ENCODE results near the gene HSPB6.

HSPB6 gene

DNA sequence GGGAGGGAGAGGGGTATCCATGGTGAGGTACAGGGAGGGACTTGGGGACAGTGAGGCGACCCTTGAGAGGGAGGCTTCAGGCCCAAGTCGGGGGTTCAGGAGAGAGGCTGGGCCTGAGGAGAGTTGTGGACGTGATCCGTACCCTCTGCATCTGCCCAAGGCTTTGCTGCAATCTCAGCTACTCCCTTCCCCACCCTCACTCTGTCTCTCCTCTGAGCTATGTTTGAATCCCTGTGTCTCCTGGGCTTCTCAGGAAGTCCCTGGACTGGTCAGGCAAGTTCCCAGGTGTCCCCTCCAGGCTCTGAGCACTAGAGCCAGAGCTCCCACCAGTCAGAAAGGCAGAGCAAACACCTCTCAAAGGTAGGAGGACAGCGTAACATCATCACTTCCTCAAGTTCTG lies 6.7 kb downstream of the HSPB6 start:
- peak in 1 of 10 donors; percentile 51 for DNase-seq
- intact Hi-C loops (cut with DNase I) = no loop called here

DNA sequence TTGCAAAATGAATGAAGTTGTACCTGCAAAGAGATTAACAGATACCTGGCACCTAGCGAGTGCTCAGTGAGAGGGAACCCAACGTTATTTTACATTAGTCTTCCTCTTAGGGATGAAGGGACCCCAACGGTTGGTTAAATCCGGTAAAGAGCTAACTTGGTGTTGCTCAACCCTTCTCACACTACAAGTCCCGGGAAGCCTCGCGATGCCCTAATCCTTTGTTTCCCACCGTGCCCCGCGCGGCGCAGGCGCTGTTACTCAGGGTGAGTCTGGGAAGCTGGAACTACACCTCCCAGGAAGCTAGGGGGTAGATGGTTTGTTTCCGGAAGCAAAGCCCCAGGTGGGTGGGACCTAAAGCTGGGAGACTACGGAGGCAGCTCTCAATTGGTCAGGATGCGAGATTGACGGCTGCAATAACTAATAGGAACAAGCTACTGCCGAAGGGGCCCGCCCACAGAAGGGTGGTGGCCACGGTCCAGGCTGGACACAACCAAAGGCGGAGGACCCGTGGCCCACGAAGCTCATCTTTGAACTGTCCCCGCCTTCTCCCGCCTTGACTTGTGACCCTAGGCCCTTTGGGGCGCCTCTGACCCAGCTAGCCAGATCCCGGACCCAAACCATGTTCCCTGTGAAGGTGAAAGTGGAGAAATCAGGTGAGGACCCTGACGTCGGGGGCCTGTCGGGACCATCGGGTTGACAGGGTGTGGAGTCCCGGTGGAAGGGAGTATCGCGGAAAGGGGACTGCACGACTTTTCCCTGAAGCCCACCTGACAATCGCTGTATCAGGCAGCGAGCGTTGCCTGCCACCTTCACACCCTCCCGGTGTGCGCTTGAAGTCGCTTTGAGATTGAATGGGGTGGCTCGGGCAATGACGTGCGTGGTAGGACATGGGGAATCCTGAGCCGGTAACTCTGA lies 8.5 kb downstream of the HSPB6 start, which contains the start of gene LIN37:
Gene LIN37, plus strand, starts transcription at position 471 of the 915 bp plus-strand sequence. Its CDS starts 149 bp downstream, at position 620.
- intact Hi-C loops (cut with DNase I) = loop anchor here (1.0 kb wide), 1 partner anchor 10 kb away; the partner anchor contains the start of gene PROSER3
- DNase-seq = peak; percentile 99 to 100 (median 100)

DNA sequence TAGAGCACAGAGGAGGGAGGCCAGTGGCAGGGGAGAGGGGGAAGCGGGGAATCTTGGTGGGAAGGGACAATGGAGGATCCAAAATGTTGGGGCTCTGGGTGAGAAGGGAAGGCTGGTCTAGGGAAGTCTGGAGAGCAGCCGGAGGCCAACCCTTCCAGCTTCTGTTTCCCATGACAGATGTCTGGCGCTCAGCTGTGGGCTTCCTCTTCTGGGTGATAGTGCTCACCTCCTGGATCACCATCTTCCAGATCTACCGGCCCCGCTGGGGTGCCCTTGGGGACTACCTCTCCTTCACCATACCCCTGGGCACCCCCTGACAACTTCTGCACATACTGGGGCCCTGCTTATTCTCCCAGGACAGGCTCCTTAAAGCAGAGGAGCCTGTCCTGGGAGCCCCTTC lies 10.3 kb downstream of the HSPB6 start:
- intact Hi-C loops (cut with DNase I) = no loop called here
- no peak for DNase-seq

DNA sequence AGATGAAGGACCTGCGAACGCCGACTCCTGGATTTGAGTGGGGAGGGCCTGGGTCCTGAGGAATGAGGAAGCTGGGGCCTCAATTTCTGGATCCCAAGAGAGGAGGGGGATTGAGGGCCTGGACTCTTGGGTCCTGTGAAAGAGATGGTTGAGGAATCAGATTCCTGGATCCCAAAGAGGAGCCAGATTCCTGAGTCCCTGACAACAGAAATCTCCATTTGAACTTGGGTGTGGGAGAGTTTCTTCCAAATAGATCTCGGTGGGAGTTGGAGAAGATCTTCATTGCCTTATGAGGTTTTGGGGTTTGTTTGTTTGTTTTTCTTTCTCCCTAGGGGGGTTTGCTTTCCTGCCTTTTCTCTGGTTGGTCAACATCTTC lies 10.8 kb downstream of the HSPB6 start:
- intact Hi-C loops (cut with DNase I) = no loop called here
- peak in 1 of 10 donors; percentile 61 for DNase-seq

DNA sequence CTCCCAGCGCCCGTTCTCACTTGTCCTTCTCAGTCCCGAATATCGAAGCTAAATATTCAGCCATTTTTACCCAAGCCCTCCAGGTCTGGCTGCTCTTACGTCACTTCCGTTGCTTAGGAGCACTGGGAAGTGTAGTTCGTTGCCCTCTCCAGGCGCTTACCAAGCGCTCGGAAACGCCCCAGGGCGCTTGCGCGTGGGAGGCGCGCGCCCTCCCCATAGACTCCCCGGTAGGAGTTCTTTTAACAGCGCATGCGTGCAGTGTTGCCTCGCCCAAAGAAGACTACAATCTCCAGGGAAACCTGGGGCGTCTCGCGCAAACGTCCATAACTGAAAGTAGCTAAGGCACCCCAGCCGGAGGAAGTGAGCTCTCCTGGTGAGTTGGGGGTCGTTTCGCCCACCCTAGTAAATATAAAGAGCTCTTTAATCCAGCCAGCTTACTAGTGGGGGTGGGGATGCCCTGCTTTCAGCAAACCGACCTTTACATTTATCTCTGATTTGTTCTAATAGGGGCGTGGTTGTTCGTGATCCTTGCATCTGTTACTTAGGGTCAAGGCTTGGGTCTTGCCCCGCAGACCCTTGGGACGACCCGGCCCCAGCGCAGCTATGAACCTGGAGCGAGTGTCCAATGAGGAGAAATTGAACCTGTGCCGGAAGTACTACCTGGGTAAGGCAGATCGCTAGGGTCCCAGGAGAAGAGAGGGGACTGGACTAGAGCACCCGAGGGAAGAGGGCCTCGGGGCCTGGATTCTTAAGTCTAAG lies 11.3 kb downstream of the HSPB6 start, which contains the start of the genes PSENEN and U2AF1L4:
Gene PSENEN, plus strand, starts transcription at position 324 of the 759 bp plus-strand sequence. Its CDS starts 280 bp downstream, at position 604.
Gene U2AF1L4, minus strand, starts transcription at position 91 of the 759 bp plus-strand sequence. Its CDS starts 27 bp downstream, at position 64.
- intact Hi-C loops (cut with DNase I) = no loop called here

DNA sequence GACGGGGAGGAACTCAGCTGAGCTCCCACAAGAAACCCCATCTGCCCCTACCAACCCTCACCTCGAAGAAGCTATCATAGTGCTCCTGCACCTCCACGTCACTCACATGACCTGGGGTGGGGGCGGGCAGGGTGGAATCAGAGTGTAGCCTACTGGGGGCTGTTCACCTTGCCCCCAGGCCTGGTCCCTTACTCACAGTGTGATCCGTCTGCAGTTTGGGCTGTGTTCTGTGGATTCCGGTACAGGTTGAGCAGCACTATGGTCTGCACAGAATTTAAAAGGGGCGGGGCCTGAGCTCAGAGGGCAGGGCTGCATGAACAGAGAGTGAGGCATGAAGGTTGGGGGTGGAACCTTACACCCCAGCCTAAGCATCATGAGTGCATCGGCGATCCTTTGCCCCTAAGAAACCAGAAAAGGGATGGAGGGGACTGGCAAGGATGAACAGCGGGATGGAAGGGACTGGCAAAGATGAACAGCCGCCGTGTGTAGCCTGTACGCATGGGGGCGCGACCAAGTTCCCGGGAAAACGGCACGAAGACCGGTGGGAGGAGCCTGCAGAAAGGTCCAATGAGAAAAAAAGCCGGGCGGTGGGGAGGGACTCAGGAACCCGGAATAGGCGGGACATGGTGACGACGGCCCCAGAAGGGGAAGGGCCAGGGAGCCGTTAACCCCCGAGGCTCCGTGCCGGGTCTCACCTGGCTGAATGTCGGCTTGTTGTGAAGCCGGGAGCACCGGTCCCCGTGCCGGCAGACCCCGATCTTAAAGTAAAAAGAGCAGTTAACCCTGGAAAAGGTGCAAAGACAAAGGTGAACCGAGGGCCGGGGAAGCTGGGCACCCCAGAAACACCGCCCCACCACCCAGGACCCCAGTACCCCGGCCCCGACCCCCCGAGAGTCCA lies 12.2 kb downstream of the HSPB6 start:
- intact Hi-C loops (cut with DNase I) = no loop called here
- DNase-seq = peak; percentile 93 to 99 (median 96)

More for the DNA sequence above, 11.3 kb downstream of the HSPB6 start, which contains the start of the genes PSENEN and U2AF1L4:
- DNase-seq = peak; percentile 91 to 100 (median 97)

DNA sequence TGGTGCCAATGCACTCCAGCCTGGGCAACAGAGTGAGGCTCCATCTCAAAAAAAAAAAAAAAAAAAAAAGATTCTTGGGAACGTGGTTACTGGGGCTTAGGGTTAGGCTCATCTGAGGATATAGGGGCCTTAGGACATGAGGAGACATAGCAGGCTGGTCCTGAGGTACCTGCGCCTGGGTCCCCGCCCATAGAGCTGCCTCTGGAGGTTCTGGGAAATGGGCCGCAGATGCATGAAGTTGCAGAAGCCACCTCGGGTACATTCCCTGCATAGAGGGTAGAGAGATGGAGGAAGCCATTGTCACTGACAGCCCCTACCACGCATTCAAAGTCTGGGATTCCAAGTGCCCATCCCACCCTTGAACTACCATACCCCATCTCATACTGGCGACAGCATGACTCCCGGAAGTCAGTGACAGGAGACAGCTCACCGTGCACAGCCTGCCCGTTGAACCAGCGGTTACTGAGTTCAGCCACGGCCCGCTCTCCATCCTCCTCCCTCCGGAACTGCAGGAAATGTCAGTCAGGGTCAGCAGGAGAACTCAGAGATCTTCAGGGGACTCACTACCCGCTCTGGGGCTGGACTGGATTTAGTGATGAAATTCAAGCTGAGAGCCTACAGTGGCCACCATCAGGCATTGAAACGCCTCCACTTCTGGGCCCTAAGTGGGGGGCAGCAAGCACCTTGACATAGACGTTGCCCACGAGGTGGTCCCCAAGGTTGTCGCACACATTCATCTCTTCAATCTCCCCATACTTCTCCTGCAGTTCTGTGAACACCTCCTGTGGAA lies 13.0 kb downstream of the HSPB6 start:
- no peak for DNase-seq
- intact Hi-C loops (cut with DNase I) = no loop called here

DNA sequence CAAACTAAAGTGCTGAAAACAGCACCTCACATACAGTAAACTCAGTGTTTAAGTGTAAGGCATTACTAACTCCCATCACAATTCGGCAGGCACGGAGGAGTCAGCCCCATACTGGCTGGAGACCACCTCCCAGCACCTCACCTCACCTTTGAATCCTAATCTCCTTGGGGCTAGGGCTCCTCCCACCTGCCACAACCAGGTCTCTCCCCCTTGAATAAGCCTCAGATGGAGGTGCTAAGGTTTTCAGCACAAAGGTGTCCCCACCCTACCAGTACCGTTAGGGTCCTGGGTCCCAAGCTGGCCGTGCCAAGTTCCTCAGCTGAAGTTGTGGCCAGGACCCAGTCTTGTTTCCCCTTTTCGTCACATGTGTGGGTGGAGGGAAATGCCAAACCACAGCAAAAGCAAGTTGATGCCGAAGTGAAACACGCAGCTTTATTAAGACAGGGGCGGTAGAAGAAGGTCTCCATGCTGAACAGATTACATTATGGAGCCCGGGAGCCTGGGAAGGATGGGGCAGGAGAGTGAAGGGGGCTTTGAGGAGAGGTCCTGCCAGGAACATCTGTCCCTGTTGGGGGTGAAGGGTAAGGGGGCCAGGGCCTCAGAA lies 14.6 kb downstream of the HSPB6 start, which contains the start of gene IGFLR1:
Gene IGFLR1, minus strand, starts transcription at position 332 of the 604 bp plus-strand sequence. CDS start 1,272 bp downstream, outside the sequence.
- intact Hi-C loops (cut with DNase I) = no loop called here
- no peak for DNase-seq

DNA sequence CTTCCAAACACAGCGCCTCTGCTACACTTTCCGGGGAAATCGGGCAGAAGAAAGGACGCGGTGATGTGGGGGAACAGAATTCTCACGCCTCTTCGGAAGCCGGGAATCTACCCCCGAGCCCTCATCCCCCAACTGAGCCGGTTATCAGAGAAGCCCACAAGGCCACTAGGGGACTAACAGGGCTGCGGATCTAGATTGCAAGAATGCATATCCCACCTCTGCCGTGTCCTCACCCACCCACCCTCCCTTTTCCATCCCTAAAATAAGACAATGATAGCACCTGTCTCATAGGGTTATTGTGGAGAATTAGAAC lies 15.7 kb downstream of the HSPB6 start:
- intact Hi-C loops (cut with DNase I) = no loop called here
- DNase-seq = no peak

DNA sequence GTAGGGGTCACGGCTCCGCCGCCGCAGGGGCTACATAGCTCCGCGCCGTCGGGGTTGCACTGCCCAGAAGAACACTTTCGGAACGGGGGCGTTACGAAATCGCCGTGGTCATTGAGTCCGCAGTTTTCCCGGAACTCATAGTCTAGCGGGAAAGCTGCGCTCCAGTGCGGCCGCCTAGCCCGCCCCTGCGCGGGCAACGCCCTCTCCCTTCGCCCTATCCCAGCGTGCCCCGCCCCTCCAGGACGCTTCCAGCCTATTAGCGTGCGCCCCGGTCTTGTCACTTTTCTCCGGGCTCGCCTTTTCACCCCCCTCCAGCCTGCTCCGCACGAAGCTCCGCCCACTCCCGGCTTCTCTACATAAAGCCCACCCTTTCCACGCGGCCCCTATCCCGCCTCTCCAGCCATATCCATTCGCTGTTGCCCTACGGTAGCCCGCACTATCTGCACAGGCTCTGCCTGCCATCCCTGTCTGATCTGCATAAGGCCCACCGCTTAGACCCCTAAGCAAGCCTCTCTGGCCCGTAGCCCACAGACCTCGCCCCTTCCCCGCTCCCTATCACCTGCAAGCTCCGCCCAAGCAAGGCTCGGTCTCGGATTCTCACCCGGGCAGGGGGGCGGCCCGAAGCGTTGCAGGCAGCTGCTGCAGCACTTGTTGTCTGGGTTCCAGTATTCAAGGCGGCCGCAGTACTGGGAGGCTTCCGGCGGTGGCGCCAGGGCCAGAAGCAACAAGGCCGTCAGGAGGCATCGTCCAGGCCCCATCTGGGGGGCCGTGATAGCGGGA lies 16.2 kb downstream of the HSPB6 start:
- intact Hi-C loops (cut with DNase I) = loop anchor here (1.0 kb wide), 1 partner anchor 191 kb away; no protein-coding TSS in a partner anchor
- DNase-seq = peak; percentile 97 to 100 (median 99)

DNA sequence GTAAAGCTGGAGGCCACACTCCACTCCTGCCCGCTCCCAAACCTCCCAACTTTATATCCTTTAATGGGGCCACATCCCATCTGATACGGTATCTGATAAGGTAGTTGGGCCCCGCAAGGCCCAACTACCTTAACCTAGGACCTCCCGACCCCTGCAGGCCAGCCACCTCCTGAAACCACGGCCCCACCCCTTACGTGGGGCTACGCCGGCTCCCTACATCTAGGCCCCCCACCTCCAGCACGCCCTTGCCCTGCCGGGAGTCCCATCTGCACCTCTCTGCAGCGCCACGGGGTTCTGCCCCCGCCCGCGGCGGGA lies 16.8 kb downstream of the HSPB6 start:
- intact Hi-C loops (cut with DNase I) = loop anchor here (1.0 kb wide), 1 partner anchor 191 kb away; no protein-coding TSS in a partner anchor
- no peak for DNase-seq

DNA sequence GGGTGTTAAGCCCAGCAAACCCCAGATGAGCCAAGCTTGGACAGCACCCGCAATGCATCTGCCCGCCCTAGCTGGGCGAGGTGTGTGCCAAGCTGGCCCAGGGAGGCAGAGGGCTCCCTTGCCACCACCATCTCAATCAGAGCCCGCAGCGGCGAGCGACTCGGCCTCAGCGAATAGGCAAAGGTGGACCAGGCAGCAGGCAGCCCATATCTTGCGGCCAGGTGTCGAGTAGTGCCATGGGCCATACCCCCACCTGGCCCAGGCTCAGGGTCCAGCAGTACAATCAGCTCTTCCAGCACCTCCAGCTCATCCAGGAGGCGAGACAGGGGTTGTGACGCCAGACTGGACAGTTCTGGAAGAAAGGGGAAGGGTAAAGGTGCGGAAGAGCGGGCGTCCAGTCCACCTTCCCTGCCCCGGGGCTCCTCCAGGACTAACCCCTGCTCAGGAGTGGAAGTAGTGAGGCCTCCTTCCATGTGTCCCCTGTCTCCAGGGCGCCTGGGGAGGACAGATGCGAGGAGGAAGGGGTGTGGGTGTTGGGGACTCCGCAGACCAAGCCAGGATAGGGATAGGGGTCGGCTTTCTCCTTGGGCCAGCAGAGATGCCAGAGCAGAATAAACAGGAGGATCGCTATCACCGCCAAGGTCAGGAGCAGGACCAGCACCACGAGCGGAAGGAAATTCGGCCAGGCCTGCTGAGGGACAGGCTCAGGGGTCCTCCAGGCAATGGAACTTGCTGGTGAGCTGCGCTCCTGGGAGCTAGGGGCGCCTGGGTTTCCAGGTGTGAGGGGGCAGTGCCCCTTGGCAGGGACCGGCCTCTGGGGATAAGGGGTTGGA lies 17.3 kb downstream of the HSPB6 start:
- intact Hi-C loops (cut with DNase I) = loop anchor here (1.0 kb wide), 1 partner anchor 192 kb away; no protein-coding TSS in a partner anchor

DNA sequence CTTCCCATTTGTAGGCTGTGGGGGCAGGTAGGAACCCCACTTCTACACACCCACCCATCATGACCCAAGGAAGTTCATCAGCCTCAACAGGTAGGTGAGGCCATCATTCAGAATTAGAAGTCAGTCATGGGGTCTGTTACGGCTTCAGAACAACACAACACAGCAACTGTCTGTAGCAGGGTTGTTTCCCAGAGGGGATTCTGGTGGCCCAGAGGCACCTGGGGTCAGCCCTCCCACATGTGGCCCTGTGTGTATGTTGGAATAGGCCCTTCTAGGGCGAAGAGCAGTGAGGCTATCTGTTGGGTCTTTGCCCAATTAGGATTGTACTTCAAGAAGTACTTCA lies 18.0 kb downstream of the HSPB6 start:
- intact Hi-C loops (cut with DNase I) = no loop called here
- DNase-seq = no peak

More for the DNA sequence above, 17.3 kb downstream of the HSPB6 start:
- no peak for DNase-seq

DNA sequence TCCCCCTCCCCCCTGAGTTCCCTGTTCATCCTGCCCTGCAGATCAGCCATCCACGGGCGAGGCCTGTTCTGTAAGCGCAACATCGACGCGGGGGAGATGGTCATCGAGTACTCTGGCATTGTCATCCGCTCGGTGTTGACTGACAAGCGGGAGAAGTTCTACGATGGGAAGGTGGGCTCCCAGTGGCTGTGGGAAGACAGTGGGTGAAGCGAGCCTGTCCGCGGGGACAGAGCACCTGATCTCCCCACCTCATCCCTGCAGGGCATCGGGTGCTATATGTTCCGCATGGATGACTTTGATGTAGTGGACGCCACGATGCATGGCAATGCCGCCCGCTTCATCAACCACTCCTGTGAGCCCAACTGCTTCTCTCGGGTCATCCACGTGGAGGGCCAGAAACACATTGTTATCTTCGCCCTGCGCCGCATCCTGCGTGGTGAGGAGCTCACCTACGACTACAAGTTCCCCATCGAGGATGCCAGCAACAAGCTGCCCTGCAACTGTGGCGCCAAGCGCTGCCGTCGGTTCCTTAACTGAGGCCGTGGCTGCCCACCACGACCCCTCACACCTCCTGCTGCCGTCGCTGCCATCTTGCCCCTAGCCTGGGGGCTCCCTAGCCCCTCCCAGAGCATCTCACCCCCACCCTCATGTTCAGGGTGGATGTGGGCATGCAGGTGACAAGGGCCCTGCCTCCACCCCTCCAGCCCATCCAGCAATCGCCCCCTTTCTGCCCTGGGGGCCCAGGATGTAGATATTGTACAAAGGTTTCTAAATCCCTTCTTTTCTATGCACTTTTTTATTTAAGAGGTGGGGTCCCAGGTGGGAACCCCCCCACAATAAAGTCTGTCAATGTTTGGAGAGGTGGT lies 18.6 kb downstream of the HSPB6 start:
- intact Hi-C loops (cut with DNase I) = no loop called here
- DNase-seq = peak in 1 of 10 donors; percentile 72

DNA sequence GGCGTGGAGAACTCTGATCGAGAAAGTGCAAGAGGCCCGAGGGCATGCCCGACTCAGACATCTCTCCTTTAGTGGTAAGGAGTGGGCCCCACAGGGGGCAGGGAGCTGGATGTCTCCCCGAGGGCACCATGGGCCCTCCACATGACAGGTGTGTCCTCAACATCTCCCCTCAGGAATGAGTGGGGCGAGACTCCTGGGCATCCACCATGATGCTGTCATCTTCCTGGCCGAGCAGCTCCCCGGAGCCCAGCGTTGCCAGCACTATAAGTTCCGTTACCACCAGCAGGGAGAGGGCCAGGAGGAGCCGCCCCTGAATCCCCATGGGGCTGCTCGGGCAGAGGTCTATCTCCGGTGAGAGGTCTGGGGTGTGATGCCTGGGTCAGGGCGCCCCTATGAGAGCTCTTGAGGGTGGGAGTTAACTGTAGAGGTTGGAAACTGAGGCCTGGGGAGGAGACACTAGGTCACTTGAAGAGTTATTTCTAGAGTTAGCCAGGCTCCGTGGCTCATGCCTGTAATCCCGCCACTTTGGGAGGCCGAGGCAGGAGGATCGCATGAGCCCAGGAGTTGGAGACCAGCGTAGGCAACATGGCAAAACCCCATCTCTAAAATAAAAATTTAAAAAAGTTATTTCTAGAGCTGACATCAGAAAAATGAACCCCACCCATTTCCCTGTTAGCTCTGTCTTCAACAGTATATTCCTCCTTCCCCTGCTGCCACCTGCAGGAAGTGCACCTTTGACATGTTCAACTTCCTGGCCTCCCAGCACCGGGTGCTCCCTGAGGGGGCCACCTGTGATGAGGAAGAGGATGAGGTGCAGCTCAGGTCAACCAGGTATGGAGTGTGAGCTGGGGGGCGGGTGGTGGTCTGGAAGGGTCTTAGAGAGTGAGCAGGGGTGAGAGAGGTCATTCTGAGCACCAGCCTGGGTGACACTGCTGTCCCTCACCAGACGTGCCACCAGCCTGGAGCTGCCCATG lies 19.6 kb downstream of the HSPB6 start:
- intact Hi-C loops (cut with DNase I) = no loop called here
- peak in 1 of 10 donors; percentile 73 for DNase-seq
